Retinal pigment epithelial cell (primary cell): ENCODE measurements around the gene MDH2.
"Not testable (repeated sequence)": the region's sequence is repeated elsewhere in the genome, so short reads cannot be mapped to it uniquely, and the experiment has no call there.

ENCODE experiments used
- DNase-seq: peaks from one replicate; pipeline ENCODE4 v3.0.0-alpha.2; 2010; ENCODE audit warnings: low read depth
- H3K4me3 ChIP-seq: 2 replicates; pipeline ENCODE4 v1.5.1; 2011; ENCODE audit warnings: mild to moderate bottlenecking, low read length, control low read depth, moderate library complexity
- CTCF ChIP-seq: conservative IDR thresholded peaks from 2 replicates; pipeline ENCODE4 v1.5.1; 2011; ENCODE audit warnings: low read depth, low read length, control low read depth, inconsistent platforms

Gene MDH2

DNA sequence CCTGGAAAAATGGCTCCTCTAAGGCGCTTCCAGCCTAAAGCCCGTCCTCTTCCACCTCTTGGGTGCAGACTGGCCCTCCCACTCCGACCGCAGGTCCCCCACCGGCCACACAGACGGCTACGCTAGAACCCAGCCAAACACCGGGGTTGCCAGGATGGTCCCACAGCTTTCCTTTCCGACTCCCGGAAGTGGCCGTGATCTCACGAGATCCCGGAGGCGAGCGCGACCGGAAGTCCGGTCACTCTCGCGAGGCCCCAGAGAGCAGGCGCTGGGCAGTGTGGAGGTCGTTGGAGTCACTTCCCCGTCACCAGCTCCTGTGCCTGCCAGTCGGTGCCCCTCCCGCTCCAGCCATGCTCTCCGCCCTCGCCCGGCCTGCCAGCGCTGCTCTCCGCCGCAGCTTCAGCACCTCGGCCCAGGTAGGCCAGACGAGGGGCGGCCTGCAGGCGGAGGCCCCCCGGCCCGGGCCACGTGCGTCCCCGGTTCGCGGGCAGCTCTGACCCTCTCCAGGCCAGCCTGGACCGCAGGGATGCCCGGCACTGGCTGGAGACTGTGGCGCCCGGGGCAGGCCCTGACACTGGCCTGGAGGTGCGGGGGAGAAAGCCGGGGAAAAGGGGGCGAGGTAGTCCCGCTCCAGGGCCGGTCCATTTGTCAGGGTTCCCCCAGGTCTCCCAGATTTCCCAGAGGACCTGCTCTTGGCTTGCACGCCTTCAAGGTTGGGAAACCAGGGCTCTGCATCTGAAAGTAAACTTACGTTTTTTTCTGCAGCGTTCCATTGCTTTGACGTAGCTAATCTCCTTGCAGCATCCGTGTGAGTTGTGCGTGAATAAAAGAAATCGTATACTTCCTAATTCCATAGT, at the start of gene MDH2, which contains the start of gene STYXL1:
Gene MDH2, plus strand, starts transcription at position 296 of the 857 bp plus-strand sequence. Its CDS starts 55 bp downstream, at position 351.
Gene STYXL1, minus strand, starts transcription at position 190 of the 857 bp plus-strand sequence. CDS start 17,477 bp downstream, outside the sequence.
- TF ChIP-seq CTCF: no peak

DNA sequence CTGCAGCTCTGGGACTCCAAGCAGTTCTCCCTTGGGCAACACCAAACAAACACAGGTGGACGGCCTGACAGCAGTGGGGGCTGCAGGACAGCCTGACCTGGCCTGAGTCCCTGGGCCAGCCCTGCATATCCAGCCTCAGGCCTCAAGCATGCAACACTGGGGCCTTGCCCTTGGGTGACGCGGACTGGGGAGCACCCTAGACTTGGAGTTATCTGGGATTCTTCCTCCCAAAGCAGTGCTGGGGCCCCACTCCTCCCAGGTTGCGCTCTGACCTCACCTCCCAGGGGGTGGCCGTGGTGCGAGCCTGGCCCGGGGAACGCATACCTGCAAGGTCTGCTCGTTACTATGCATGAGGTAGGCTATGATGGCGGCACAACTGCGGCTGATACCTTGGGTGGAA, 47.3 kb upstream of the MDH2 start:
- TF ChIP-seq CTCF: no peak
- no peak for DNase-seq
- H3K4me3 ChIP-seq: no peak overlapping the region

More for the DNA sequence above, at the start of gene MDH2, which contains the start of gene STYXL1:
- H3K4me3 ChIP-seq: peak within 1 kb of the TSS; percentile 79
- peak; percentile 81 for DNase-seq

- no peak overlapping the region for H3K4me3 ChIP-seq
- TF ChIP-seq CTCF: no peak
- DNase-seq: no peak
These were observed 45.8 kb upstream of the MDH2 start for GRCh38 chr7:76002139-76002538.

DNA sequence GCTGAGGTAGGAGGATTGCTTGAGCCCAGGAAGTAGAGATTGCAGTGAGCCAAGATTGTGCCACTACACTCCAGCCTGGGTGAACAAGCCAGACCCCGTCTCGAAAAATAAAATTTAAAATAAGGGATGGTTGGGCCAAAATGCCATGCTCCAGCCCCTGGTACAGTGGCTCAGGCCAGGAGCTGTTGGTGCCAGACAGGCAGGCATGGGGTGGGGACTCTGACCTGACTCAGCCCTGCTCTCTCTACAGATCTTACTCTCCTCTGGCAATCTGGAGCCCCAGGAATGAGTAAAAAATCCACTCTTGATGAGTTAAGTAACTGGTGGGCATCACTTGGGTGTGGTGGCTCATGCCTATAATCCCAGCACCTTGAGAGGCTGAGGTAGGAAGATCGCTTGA, 45.1 kb upstream of the MDH2 start:
- DNase-seq: no peak
- no peak for TF ChIP-seq CTCF
- H3K4me3 ChIP-seq: no peak overlapping the region

- DNase-seq: no peak
- TF ChIP-seq CTCF: no peak
- H3K4me3 ChIP-seq: no peak overlapping the region
These were observed 44.6 kb upstream of the MDH2 start for GRCh38 chr7:76003351-76003750.

DNA sequence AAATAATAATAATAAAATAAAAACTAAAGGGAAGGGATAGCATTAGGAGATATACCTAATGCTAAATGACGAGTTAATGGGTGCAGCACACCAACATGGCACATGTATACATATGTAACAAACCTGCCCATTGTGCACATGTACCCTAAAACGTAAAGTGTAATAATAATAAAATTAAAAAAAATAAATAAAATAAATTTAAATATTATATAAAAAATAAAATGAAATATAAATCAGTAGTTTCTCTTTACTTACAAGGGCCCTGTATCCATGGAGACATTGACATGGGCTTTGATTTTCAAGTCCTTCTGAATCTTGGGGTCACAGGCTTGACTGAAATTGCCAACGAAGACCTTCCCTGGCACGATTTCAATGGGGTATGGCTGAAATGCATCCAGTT, 42.9 kb upstream of the MDH2 start:
- not testable (repeated sequence) for DNase-seq

DNA sequence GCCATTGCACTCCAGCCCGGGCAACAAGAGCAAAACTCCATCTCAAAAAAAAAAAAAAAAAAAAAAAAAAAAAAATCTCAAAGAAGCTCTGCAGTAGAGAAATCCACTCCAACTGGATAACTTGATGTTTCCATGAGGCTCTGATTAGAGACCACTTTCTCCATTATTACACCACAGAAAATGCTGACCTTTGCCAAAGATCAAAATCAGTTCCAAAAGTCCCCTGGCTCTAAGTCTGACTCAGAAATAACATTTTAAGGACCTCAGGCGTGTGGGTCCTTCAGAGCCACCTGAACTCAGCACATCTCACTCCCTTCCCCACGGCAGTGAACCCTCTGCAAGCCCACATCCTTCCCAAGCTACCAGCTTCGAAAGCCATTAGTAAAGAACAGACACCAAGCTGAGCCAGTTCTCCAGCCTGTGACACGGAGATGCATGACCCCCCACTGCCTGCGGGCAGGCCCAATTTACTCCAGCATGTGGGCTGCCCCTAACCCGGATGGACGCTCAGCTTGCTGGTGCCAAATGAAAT, 39.7 kb upstream of the MDH2 start:
- DNase-seq: no peak

More for the DNA sequence above, 42.9 kb upstream of the MDH2 start:
- H3K4me3 ChIP-seq: not testable (repeated sequence)

More for the DNA sequence above, 39.7 kb upstream of the MDH2 start:
- TF ChIP-seq CTCF: no peak
- H3K4me3 ChIP-seq: no peak overlapping the region
